GM11168 (cell line): ENCODE data around the gene KIF26B.

Experiments
- in situ Hi-C: fragments of 300-500 bp; cut with MboI; formaldehyde crosslinking; loops from one replicate; pipeline ENCODE4 v1.12.0; 2022; ENCODE audit warnings: low sequenced_read_pairs; ENCODE audit not compliant: unreplicated experiment

The KIF26B gene

DNA sequence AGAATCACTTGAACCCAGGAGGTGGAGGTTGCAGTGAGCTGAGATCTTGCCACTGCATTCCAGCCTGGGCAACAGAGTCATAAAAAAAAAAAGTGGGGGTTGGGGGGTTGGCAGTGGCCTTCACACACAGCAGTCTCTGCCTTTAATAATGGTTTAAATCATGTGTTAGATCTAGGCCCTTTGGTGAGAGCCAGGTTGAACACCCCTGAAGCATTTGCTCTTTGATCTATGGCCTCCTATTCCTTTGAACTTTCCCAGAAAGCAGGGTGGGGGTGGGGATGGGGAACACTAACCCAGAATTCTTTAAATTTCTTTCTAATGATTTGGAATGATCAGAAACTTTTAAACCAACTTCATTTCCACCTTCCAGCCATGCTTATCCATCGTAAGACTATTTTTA lies 313.0 kb downstream of the KIF26B start:
- in situ Hi-C loops, result no loop called here

DNA sequence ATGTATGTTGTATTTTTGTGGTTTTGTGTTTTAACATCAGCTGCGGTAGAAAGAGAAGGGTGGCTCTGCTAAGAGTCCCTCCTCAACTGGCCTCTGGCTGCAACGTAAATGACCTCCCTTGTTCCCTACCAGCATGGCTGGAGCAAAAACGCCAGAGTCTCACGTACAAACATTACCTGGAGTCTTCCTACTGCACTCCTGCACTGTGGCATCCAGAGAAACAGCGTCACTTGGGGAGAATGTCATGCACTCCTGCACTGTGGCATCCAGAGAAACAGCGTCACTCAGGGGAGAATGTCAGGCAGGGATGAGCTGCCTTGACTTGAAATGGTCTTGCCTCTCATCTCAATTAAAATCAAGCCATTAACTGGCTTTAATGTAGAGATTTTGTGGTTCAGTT lies 314.2 kb downstream of the KIF26B start:
- in situ Hi-C loops, result no loop called here

GRCh38 chr1:245469734-245470133 lies 314.9 kb downstream of the KIF26B start:
- in situ Hi-C loops, result no loop called here

- in situ Hi-C loops, result no loop called here
These were observed 320.3 kb downstream of the KIF26B start for GRCh38 chr1:245475126-245475525.

- in situ Hi-C loops, result no loop called here
These were observed 321.3 kb downstream of the KIF26B start for GRCh38 chr1:245475961-245476516.

DNA sequence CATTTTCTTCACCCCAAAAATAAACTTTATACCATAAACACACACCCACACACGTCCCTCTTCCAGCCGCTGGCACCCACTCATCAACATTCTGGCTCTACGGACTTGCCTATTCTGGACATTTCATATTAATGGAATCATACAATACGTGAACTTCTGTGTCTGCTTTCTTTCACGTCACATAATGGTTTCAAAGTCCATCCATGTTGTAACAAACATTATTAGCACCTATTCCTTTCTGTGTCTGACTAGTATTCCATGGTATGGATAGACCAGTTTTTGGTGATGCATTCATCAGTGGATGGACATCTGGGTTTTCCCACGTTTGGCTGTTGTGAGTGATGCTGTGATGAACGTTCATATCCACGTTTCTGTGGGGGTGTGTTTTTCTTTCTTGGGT lies 323.2 kb downstream of the KIF26B start:
- in situ Hi-C loops, result no loop called here

GRCh38 chr1:245480393-245481120 lies 325.8 kb downstream of the KIF26B start:
- in situ Hi-C loops, result no loop called here

DNA sequence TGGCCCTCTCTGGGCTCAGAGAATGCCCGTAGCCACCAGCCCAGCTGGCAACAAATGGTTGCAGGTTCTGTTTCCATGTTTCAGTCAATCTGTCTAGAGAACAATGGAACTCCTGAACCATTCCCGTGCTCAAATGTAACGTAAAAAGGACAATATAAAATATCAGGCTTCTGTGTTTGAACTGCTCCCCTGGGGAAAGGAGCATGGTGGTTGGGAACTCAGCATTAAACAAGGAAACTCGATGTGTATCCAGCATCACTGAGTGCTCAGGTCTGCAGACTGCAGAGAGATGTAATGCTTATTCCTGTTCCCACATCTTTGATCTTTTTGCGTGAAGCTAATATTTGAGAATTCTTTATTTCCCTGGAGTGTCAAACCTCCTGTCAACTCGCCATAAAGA lies 326.5 kb downstream of the KIF26B start:
- in situ Hi-C loops, result no loop called here

DNA sequence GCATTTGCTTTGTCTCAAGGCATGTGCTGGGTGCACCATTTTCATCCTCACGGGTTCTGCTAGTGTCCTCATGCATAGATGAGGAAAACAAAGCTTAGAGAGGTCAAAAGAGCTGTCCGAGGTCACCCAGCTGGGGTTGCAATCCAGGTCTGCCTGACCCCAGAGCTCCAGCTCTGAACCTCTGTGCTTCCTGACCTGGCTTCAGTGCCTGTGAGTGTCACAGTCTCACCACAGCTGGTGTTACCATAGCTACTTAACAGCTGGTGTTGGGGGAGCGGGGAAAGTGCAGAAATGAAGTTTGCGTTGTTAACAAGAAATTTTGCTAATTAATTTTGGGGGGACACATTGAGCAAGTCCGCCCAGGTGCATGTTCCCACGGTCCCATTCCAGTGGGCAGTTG lies 328.5 kb downstream of the KIF26B start:
- in situ Hi-C loops, result no loop called here

DNA sequence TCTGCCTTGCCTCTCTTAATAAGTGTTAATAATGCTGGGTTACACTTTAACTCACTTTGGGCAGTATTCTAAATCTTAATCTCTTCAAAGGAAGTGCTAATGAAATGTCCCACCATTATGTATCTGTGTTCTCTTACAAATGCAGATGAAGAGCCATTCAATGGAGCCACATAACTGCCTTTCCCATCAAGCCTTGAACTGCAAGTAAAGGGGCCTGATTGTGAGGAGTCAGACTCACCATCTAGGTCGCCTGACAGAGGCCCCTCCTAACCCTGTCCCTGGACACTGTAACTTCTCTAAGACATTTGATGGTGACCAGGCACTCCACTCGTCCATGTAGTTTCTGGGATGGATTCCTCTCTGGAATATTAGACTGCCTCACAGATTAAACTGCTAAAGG lies 329.4 kb downstream of the KIF26B start:
- in situ Hi-C loops, result no loop called here

DNA sequence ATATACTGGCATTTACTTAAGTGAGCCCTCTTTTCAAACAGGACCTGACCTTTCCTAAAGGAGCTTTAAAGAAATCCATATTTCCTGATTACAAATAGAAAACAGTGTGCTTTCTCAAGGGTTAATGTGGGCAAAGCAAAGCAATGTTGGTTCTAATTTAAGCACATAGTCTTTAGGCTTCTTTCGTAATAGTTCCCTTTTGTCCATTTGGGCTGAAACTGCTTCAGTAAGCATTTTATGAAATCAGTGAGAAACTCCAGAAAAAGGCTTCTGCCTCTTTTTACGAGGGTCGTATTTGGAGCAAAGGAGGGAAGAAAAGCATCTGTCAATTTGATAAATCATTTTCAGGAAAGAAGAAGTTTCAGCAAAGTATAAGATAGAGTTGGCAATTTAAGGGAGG lies 331.2 kb downstream of the KIF26B start:
- in situ Hi-C loops, result no loop called here

DNA sequence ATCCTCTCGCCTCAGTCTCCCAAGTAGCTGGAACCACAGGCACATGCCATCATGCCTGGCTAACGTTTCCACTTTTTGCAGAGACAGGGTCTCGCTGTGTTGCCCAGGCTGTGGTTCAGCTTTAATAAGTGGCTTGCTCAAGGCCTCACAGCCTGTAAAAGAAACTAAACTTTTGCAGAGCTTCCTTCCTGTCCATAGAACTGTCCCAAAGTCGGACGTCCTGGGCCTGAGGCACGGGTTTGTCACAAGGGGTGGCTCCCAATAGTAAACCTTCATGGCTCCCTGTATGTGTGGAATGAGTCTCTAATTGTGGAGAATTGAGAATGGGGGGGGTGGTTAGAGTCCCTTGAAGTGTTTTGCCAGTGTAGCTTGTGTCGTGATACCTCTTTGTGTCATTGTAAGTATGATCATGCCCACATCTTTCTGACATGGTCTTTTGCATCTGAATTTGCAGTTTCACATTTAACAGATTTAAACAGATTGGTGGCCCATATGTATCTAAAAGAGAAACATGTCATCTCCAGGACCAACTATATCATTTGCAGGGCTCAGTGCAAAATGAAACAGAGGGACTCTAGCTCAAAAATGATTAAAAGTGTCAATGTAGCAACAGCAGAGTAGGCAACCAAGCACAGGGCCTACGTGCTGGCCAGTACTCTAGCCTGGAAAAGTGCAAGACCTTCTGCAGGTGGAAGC lies 332.1 kb downstream of the KIF26B start:
- in situ Hi-C loops, result no loop called here

DNA sequence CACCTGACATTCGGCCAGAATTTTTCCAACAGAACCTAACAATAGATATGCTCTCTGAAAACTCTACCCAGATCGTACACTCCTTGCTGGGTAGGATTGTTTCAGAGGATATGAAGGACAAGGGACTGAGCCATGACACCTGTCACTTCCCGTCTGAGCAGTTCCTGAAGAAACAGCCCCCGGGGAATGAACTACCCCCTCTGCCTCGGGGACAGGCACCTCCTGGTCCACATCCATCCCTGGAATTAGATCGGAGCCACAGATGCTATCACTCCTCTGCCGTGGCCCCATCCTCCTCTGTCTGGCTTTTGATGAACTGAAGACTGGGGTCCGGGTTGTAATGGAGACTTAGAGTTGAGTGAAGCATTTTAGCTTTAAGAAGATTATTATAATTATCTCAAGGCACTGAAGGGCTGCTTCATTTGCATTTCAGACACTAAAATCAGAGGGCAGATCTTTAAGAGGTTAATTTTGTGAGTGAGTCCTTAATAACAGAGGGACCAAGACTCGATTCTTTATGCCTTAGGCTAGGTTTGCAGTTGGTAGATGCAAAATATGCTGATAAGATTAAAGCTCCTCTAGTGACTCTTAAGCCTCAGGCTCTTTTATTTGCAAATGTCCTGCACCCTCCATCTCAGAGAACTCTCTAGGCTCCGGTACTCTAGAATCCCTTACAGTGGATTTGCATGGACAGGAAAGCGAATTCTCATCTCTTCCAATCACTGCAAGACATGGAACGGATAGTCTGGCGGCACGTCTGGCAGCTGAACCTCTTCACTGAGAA lies 333.8 kb downstream of the KIF26B start:
- in situ Hi-C loops, result no loop called here

DNA sequence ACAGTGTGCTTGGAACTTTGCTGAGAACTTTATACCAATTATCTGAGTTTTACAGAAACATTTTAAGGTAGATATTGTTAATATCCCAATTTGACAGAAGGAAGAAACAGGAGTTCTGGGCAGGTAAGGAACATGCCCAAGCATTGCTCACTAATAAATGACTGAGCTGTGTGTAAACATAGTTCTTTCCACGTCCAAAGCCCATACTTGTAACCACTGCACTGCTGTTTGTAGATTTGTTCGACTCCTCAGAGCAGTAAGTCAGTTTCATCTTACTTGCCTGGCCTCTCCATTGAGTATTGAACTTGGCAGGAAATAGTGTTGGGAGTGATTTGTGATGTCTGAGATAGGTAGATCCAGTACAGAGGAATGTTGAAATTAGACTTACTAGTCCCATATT lies 335.1 kb downstream of the KIF26B start:
- in situ Hi-C loops, result no loop called here

DNA sequence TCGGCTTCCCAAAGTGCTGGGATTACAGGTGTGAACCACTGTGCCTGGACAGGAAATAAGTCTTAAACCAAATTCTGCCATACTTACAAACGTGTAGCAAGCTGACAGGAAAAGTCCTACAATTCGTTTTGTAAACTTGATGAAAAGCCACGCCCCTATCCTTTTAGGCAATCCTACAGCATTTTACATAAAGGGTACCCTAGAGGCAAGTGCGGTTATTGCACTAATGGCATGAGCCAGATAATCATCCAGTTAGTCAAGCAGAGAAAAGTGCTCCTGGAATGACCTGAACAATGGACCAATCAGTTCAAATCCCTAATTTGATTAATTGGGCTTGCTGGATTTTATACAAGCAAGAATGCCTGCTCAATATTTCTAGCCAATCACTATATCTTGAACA lies 338.2 kb downstream of the KIF26B start:
- in situ Hi-C loops, result no loop called here

DNA sequence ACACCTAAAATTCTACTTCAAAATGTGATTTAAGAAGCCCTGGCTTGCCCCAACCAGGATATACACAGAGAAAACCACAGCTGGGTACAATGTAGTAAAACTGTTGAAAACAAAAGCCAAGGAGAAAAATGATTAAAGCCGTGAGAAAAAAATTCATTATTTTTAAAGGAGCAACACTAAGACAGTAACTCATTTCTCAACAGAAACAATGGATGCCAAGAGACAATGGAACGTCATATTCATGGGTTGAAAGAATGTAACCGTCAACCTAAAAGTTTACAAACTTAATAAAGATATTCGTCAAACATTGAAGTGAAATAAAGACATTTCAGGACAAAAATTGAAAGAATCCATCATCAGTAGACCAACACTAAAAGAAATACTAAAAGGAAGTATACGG lies 340.9 kb downstream of the KIF26B start:
- in situ Hi-C loops, result no loop called here

DNA sequence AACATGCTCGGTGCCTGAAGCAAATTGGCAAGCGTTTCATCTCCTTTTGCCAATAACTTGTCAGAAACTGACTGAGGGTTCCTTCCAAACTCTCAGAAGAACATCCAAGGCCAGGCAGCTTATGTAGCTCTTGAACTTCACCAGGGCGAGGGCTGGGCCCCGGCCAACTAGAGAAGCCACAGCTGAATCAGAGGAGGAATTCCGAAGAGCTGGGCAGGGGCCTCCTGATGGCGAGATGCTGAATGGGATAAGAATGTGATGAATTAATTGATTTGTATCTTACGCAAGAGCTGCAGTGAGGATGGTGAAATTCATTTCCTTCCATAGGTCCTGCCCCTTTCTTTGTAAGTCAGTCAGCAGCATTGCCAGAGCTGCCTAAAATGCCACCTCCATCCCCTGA lies 345.8 kb downstream of the KIF26B start:
- in situ Hi-C loops, result no loop called here

DNA sequence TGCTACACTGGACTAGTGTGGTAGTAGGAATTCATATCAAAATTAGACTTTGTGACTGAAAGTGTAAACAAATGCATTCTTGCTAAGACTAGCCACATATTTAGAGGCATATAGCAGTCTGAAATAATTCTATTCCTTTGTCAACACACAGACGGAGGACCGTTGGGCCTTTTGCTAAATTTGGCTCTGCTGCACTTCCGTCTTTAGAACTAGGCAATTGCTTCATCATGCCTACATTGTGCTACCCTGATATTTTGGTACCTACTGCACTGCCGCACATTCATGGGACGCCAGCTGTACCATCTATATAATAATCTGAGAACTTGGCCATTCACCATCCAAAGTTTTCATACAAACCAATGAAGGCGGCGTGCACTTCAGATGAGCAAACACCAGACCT lies 346.8 kb downstream of the KIF26B start:
- in situ Hi-C loops, result no loop called here

- in situ Hi-C loops, result no loop called here
These were observed 348.8 kb downstream of the KIF26B start for GRCh38 chr1:245503548-245503947.

- in situ Hi-C loops, result no loop called here
These were observed 355.4 kb downstream of the KIF26B start for GRCh38 chr1:245510144-245510543.
